ENCODE data around the gene PPP6R2.

DNA sequence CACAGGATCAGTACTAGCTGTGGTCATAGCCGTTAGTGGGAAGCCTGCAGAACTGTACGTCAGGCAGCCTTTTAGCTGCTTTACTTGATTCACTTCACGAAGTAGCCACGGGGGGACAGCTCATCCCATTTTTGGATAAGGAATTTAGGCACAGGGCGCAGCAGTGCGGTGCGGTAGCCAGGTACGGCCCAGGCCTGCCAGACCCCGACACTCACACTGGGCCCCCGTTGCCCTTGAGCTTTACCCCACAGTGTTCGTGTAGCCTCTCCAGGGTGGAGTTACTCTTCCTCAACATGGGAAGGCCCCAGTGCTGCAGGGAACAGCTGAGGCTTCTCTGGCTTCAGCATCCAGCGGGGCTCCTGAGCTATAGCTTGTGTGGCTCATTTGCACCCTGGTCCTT, 72.3 kb downstream of the PPP6R2 start:
- no peak for TF ChIP-seq CTCF (IDR thresholded peaks at IDR 0.05; ENCODE audit: low read depth, low read length)
- TF ChIP-seq POLR2A (IDR thresholded peaks at IDR 0.05; ENCODE audit: extremely low read depth, insufficient read length) = no peak

All from NB4 (cell line).